OCI-LY3 (cell line): Measurements from ENCODE around the gene PEX11B.

Experiments
- CTCF ChIP-seq: fragments of 200-600, 300-600 bp; sonication (generic); IDR thresholded peaks from 2 replicates; pipeline ENCODE4 v1.5.1; 2014; ENCODE audit warnings: antibody characterized with exemption, low read length, low read depth
- EZH2phosphoT487 ChIP-seq: fragments of 200-600 bp; shearing (Covaris generic); IDR thresholded peaks from 2 replicates; pipeline ENCODE4 v1.6.1; 2018; ENCODE audit warnings: antibody characterized with exemption, mixed run types, low read depth

- TF ChIP-seq CTCF (no peak), EZH2phosphoT487 (no peak)
These were observed 23.0 kb downstream of the PEX11B start for GRCh38 chr1:145895471-145895870.
